HL-60 (cell line): Measurements from ENCODE around the gene BACH1.

Source experiments
- DNase-seq, 2 experiments: peaks; one replicate each; pipeline ENCODE4 v3.0.0-alpha.2; 2010 to 2020; ENCODE audit warnings: low read depth in 1 of 2, low spot score in 1 of 2
- H3K27ac ChIP-seq: fragments of 250-450 bp; sonication (Bioruptor Pico); replicated peaks from 2 replicates; pipeline ENCODE4 v1.5.1; 2020; ENCODE audit warnings: mild to moderate bottlenecking, moderate library complexity
- H3K27me3 ChIP-seq: fragments of 250-450 bp; sonication (Bioruptor Pico); 2 replicates; pipeline ENCODE4 v1.5.1; 2021; ENCODE audit warnings: mild to moderate bottlenecking, moderate library complexity; ENCODE audit not compliant: insufficient read depth, poor library complexity, severe bottlenecking
- H3K4me3 ChIP-seq: replicated peaks from 2 replicates; pipeline ENCODE4 v1.5.1; 2011; ENCODE audit warnings: mild to moderate bottlenecking, control low read depth, low read length; ENCODE audit not compliant: insufficient read depth
- GABPA ChIP-seq: IDR thresholded peaks from 2 replicates; pipeline ENCODE4 v1.6.1; 2012; ENCODE audit warnings: low read depth
- POLR2AphosphoS5 ChIP-seq: IDR thresholded peaks from 2 replicates; pipeline ENCODE4 v1.6.1; 2012; ENCODE audit warnings: low read depth
- SPI1 ChIP-seq: IDR thresholded peaks from 2 replicates; pipeline ENCODE4 v1.6.1; 2012; ENCODE audit warnings: low read depth, mild to moderate bottlenecking, borderline replicate concordance
- TF ChIP-seq, protein P1 (sequence below): IDR thresholded peaks from one replicate; pipeline ENCODE4 v1.5.1; 2011; ENCODE audit warnings: low read length, control low read depth, inconsistent platforms; ENCODE audit not compliant: insufficient read depth
- TF ChIP-seq, protein P2 (sequence below): IDR thresholded peaks from 2 replicates; pipeline ENCODE4 v1.6.1; 2012; ENCODE audit warnings: low read depth; ENCODE audit not compliant: insufficient replicate concordance

BACH1 gene

DNA sequence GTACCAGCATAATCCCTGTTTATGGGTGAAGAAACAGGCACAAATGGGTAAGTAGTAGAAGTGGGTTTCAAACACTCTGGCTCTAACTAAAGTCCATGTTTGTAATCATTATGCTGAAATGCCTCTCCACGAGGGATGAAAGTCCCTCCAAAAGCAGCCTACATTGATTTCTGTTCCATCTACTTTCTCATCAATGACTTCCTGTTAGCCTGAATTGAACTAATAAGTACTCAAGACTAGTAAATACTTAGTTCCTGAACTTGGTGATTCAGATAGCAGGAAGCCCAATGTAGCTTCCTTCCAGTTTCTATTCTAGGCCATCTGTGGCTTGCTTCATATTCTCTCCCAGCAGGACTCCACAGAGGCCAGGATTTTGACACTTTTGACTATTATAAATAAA, 11.3 kb upstream of the BACH1 start:
- Histone ChIP-seq H3K27me3 (no peaks in the 10 kb centered on the region), H3K27ac (peak overlapping the region; percentile 4; the same call in 1 of the 2 replicates), H3K4me3 (no peak overlapping the region)
- DNase-seq: peak in 1 of 2 experiments; percentile 9
- TF ChIP-seq SPI1 (no peak), GABPA (no peak), POLR2AphosphoS5 (no peak)
- TF ChIP-seq, protein P1, sequence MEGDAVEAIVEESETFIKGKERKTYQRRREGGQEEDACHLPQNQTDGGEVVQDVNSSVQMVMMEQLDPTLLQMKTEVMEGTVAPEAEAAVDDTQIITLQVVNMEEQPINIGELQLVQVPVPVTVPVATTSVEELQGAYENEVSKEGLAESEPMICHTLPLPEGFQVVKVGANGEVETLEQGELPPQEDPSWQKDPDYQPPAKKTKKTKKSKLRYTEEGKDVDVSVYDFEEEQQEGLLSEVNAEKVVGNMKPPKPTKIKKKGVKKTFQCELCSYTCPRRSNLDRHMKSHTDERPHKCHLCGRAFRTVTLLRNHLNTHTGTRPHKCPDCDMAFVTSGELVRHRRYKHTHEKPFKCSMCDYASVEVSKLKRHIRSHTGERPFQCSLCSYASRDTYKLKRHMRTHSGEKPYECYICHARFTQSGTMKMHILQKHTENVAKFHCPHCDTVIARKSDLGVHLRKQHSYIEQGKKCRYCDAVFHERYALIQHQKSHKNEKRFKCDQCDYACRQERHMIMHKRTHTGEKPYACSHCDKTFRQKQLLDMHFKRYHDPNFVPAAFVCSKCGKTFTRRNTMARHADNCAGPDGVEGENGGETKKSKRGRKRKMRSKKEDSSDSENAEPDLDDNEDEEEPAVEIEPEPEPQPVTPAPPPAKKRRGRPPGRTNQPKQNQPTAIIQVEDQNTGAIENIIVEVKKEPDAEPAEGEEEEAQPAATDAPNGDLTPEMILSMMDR: no peak
- TF ChIP-seq, protein P2, sequence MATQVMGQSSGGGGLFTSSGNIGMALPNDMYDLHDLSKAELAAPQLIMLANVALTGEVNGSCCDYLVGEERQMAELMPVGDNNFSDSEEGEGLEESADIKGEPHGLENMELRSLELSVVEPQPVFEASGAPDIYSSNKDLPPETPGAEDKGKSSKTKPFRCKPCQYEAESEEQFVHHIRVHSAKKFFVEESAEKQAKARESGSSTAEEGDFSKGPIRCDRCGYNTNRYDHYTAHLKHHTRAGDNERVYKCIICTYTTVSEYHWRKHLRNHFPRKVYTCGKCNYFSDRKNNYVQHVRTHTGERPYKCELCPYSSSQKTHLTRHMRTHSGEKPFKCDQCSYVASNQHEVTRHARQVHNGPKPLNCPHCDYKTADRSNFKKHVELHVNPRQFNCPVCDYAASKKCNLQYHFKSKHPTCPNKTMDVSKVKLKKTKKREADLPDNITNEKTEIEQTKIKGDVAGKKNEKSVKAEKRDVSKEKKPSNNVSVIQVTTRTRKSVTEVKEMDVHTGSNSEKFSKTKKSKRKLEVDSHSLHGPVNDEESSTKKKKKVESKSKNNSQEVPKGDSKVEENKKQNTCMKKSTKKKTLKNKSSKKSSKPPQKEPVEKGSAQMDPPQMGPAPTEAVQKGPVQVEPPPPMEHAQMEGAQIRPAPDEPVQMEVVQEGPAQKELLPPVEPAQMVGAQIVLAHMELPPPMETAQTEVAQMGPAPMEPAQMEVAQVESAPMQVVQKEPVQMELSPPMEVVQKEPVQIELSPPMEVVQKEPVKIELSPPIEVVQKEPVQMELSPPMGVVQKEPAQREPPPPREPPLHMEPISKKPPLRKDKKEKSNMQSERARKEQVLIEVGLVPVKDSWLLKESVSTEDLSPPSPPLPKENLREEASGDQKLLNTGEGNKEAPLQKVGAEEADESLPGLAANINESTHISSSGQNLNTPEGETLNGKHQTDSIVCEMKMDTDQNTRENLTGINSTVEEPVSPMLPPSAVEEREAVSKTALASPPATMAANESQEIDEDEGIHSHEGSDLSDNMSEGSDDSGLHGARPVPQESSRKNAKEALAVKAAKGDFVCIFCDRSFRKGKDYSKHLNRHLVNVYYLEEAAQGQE: no peak

DNA sequence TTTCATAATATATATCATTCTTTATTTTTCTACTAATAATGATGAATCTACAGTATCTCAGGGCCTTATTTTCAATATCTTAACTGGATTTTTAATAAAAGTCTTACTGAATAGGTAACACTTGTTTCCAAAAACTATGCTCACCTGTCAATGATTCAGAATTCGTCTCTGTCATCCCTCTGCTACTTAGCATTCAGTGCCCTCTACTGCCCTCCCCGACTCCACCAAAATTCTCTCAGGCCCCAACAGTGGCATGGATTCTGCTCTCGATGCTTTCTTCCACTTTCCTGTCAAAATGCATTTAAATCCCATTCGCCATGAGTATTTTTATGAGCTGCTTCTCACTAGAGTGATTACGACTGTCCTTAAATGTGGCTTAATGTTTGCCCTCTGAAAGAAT, 10.5 kb upstream of the BACH1 start:
- no peak overlapping the region for H3K27ac ChIP-seq
- no peak overlapping the region for H3K4me3 ChIP-seq
- TF ChIP-seq POLR2AphosphoS5 (no peak), GABPA (no peak)
- no peaks in the 10 kb centered on the region for H3K27me3 ChIP-seq
- DNase-seq: no peak

DNA sequence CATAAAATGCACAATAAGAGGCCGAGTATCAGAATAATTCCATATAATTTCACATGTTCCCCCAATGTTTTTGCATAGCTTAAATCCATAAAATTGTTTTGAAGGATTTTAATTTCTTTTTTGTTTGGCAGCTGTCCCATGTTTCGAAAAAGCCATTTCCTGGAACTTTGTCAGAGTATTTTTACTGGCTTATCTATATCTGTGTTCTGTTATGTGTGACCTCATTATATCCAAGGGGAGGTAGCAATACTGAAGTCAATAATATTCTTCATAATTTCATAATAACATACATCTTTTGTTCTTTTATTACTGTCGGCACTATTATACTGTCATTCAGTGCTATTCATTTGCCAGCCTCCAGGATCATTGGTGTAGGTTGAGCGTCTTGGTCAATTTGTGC, 9.4 kb upstream of the BACH1 start:
- H3K4me3 ChIP-seq: no peak overlapping the region
- no peak for DNase-seq
- H3K27ac ChIP-seq: no peak overlapping the region
- no peak for TF ChIP-seq SPI1
- TF ChIP-seq POLR2AphosphoS5: no peak
- TF ChIP-seq, protein P2: no peak
- TF ChIP-seq, protein P1: no peak
- no peak for TF ChIP-seq GABPA
- no peaks in the 10 kb centered on the region for H3K27me3 ChIP-seq

DNA sequence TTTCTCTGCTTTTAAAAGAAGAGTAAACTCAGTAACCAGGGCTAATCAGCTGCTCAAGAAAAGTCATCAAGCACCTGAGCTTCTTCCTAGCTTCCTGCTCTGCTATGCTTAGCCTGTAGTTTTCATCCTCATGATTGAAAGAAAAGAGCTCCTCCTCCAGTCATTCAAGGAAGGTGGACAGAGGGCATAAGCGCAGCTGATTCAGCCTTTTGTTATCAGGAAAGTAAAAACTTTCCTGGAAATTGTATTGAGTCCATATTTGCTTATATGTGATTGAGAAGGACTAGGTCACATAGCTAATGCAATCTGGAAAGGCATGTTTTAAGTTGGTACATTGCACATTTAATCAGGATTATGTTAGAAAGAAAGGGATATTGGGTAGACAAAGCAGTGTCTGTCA, 8.5 kb upstream of the BACH1 start:
- Histone ChIP-seq H3K27me3 (no peaks in the 10 kb centered on the region), H3K4me3 (no peak overlapping the region), H3K27ac (no peak overlapping the region)
- no peak for DNase-seq
- TF ChIP-seq, protein P2: no peak
- TF ChIP-seq SPI1 (no peak), POLR2AphosphoS5 (no peak), GABPA (no peak)
- TF ChIP-seq, protein P1: no peak
